Stomach smooth muscle (tissue), 2 donors: ENCODE results near the gene PAN2.

Experiments
- H3K27ac ChIP-seq: one replicate; pipeline ENCODE4 v1.7.0; 2013; ENCODE audit warnings: mild to moderate bottlenecking, low read length, inconsistent platforms
- H3K27me3 ChIP-seq, 2 donors: one replicate each; pipeline ENCODE4 v1.7.0; 2013; ENCODE audit warnings: low read length in 2 of 2; ENCODE audit not compliant: insufficient read depth in 2 of 2, control insufficient read depth in 1 of 2
- H3K36me3 ChIP-seq, 2 donors: one replicate each; pipeline ENCODE4 v1.7.0; 2013; ENCODE audit warnings: low read length in 2 of 2; ENCODE audit not compliant: control insufficient read depth in 2 of 2, insufficient read depth in 2 of 2
- H3K4me1 ChIP-seq: one replicate; pipeline ENCODE4 v1.7.0; 2013; ENCODE audit warnings: low read length; ENCODE audit not compliant: control insufficient read depth, insufficient read depth
- H3K4me3 ChIP-seq, 2 donors: one replicate each; pipeline ENCODE4 v1.7.0; 2013; ENCODE audit warnings: low read length in 2 of 2
- H3K9ac ChIP-seq, 2 donors: one replicate each; pipeline ENCODE4 v1.7.0; 2013; ENCODE audit warnings: low read length in 2 of 2, mild to moderate bottlenecking in 1 of 2
- H3K9me3 ChIP-seq, 2 donors: one replicate each; pipeline ENCODE4 v1.7.0; 2013; ENCODE audit warnings: low read length in 2 of 2; ENCODE audit not compliant: control insufficient read depth in 2 of 2
- donor health status: healthy.
- donor health status: Pancreatic carcinoma.

Gene PAN2

DNA sequence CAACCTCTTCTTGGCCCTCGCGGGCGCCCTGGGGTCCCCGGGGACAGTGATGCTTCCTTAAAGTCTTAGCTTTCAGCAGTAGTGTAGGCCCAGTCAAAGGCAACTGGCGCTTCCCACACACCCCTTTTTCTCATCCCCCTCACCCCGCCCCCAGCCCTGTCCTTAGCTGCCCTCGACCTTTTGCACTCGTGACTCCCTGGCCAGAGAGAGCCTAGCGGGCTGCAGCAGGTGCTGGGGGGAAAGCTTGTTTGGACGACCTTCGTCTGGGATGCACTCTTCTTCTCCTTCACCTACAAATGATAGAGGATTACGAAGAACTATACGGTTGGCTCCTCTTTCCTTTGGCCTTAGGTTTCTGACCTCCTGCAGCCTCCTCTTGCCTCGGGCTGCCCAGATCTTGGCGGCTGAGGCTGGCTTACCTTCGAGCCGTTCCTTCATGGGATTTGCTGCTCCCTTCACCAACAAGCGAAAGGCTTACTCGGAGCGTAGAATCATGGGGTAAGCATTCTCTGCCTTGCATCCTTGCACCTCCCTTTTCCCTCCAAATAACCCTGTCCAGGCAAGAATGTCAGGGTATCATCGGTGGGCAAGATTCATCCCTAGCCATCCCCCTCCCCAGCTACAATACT is 66.2 kb downstream of the PAN2 start:
- peak overlapping the region; percentile 92 for H3K27ac ChIP-seq
- H3K9ac ChIP-seq = peak overlapping the region; percentile 65 to 85
- H3K4me3 ChIP-seq = peak overlapping the region; percentile 56 to 86
- no peaks in the 10 kb centered on the region for H3K9me3 ChIP-seq
- H3K36me3 ChIP-seq = peaks cover 12 to 14% of the 10 kb centered on the region in 2 donors
- no peaks in the 10 kb centered on the region for H3K27me3 ChIP-seq
- peaks cover 19% of the 10 kb centered on the region for H3K4me1 ChIP-seq

- peaks cover 12 to 14% of the 10 kb centered on the region in 2 donors for H3K36me3 ChIP-seq
- H3K4me1 ChIP-seq = peaks cover 19% of the 10 kb centered on the region
- no peaks in the 10 kb centered on the region for H3K9me3 ChIP-seq
- H3K9ac ChIP-seq = peak within 1 kb of the TSS; percentile 65 to 91
- peak within 1 kb of the TSS; percentile 56 to 86 for H3K4me3 ChIP-seq
- no peaks in the 10 kb centered on the region for H3K27me3 ChIP-seq
- H3K27ac ChIP-seq = peak within 1 kb of the TSS; percentile 92
These were observed 66.9 kb downstream of the PAN2 start, which contains the start of gene COQ10A for GRCh38 chr12:56266693-56267442. Gene COQ10A, plus strand, starts transcription at chr12:56266942. Its CDS starts 177 bp downstream, at chr12:56267119.
